Peyer's patch (tissue), 4 donors: ENCODE results near the gene SCTR. TPM values are rescaled to one million over a fixed set of nuclear protein-coding genes. Genes with fewer than 3 reads are reported as not detected.

Source experiments
- DNase-seq, 3 donors: peaks; one replicate each; pipeline ENCODE4 v3.0.0-alpha.2; 2017 to 2019
- H3K27ac ChIP-seq, 4 donors: fragments of 200-600 bp; sonication (generic); one replicate each; pipeline ENCODE4 v1.5.1; 2016 to 2019
- H3K27me3 ChIP-seq, 2 donors: fragments of 200-600 bp; sonication (generic); one replicate each; pipeline ENCODE4 v1.5.1; 2019
- H3K36me3 ChIP-seq, 3 donors: fragments of 200-600 bp; sonication (generic); one replicate each; pipeline ENCODE4 v1.5.1; 2016 to 2019
- H3K4me1 ChIP-seq, 4 donors: fragments of 200-600 bp; sonication (generic); one replicate each; pipeline ENCODE4 v1.5.1; 2016 to 2019
- H3K4me3 ChIP-seq, 4 donors: fragments of 200-600 bp; sonication (generic); 1 replicate in 3 of 4; 2 replicates in 1 of 4; pipeline ENCODE4 v1.5.1; 2016 to 2019; ENCODE audit warnings: mild to moderate bottlenecking in 1 of 4
- H3K9me3 ChIP-seq, 4 donors: fragments of 200-600 bp; sonication (generic); one replicate each; pipeline ENCODE4 v1.5.1; 2016 to 2019; ENCODE audit warnings: mild to moderate bottlenecking in 1 of 4
- POLR2A ChIP-seq, 2 donors: fragments of 450-650 bp; IDR thresholded peaks; one replicate each; pipeline ENCODE4 v1.5.1; 2017; ENCODE audit warnings: antibody characterized with exemption in 2 of 2, mild to moderate bottlenecking in 2 of 2, moderate library complexity in 2 of 2
- total RNA-seq, 4 donors: library from RNA; depleted of rRNA; stranded (reverse); fragments of >200 nt; gene quantifications; one replicate each; pipeline ENCODE4 v1.1.0, GENCODE V29; 2016
- TF ChIP-seq, protein P1 (sequence below), 6 experiments: fragments of 450-650 bp in 4 of 6; fragments of 200-600 bp in 2 of 6; sonication (generic) in 1 of 6; IDR thresholded peaks; one replicate each; pipeline ENCODE4 v1.5.1; 2017 to 2019; ENCODE audit warnings: antibody characterized with exemption in 6 of 6, mild to moderate bottlenecking in 3 of 6, moderate library complexity in 1 of 6

The SCTR gene
- total RNA-seq, 4 donors from 2014 or later: 0.54 to 1.7 TPM; not detected in 2

DNA sequence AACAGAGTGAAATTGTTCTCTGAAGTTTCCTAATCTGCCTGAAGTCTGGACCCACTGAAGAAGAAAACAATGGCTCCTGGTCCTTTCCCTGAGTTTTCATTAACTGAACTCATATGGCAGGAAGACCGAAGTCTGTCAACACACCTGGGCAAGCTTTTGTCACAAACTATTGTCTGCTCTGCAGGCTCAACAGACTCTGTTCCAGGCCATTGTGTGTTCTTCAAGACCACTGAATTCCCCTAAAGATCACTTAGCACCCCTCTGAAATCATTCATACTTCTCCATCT, 99.2 kb downstream of the SCTR start:
- Histone ChIP-seq H3K36me3 (no peaks in the 10 kb centered on the region), H3K9me3 (no peaks in the 10 kb centered on the region), H3K4me3 (no peak overlapping the region), H3K27me3 (no peaks in the 10 kb centered on the region), H3K4me1 (peaks cover 0 to 76% (median 13%) of the 10 kb centered on the region in 4 donors), H3K27ac (peak overlapping the region in 3 of 4 donors; percentile 75 to 94 (median 92))
- no peak for DNase-seq
- TF ChIP-seq, protein P1, sequence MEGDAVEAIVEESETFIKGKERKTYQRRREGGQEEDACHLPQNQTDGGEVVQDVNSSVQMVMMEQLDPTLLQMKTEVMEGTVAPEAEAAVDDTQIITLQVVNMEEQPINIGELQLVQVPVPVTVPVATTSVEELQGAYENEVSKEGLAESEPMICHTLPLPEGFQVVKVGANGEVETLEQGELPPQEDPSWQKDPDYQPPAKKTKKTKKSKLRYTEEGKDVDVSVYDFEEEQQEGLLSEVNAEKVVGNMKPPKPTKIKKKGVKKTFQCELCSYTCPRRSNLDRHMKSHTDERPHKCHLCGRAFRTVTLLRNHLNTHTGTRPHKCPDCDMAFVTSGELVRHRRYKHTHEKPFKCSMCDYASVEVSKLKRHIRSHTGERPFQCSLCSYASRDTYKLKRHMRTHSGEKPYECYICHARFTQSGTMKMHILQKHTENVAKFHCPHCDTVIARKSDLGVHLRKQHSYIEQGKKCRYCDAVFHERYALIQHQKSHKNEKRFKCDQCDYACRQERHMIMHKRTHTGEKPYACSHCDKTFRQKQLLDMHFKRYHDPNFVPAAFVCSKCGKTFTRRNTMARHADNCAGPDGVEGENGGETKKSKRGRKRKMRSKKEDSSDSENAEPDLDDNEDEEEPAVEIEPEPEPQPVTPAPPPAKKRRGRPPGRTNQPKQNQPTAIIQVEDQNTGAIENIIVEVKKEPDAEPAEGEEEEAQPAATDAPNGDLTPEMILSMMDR (IDR thresholded peaks at IDR 0.05): no peak
- no peak for TF ChIP-seq POLR2A (IDR thresholded peaks at IDR 0.05)

DNA sequence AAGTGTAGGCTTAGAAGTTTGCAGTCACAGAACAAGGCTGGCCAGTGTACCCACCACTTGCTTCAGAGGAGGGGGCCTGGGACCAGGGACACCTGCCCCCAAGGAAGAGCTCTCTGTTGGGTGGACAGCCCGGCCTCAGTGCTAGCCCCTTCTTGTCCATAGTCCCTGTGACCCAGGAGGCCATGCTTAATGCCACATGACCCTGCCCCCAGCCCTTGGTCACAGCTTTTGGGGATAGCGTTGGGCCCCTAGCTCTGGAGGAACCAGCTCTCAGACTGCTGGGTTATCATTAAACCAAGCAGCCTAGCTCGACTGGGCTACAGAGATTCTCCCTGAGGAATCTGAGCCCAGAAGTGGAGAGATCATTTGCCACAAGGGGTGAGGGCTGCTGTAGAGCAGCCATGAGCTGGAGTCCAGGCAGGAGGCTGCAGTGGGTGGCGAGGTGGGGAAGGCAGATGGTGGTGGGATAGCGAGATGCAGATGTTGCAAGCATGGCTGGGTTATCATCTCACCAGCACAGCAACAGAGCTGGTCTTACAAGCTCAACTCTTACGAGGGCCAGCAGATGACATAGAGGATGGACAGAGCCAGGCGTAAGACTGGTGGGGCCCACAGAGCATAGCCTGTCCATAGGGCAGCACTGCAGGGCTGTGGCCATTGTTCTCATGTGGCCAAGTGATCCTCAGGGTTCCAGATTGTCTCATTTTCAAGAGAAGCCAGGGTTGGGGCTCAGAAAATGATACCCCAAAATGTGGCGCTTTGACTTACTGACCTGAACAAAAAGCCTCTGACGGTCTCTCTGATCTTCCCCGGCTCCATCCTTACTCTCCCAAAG, 99.8 kb downstream of the SCTR start:
- DNase-seq: peak in 1 of 3 donors; percentile 28
- no peaks in the 10 kb centered on the region for H3K9me3 ChIP-seq
- H3K4me1 ChIP-seq: peaks cover 0 to 75% (median 13%) of the 10 kb centered on the region in 4 donors
- H3K4me3 ChIP-seq: no peak overlapping the region
- peak overlapping the region in 1 of 4 donors; percentile 94 for H3K27ac ChIP-seq
- H3K27me3 ChIP-seq: no peaks in the 10 kb centered on the region
- no peaks in the 10 kb centered on the region for H3K36me3 ChIP-seq
- TF ChIP-seq, protein P1 (IDR thresholded peaks at IDR 0.05): no peak
- TF ChIP-seq POLR2A (IDR thresholded peaks at IDR 0.05): no peak

DNA sequence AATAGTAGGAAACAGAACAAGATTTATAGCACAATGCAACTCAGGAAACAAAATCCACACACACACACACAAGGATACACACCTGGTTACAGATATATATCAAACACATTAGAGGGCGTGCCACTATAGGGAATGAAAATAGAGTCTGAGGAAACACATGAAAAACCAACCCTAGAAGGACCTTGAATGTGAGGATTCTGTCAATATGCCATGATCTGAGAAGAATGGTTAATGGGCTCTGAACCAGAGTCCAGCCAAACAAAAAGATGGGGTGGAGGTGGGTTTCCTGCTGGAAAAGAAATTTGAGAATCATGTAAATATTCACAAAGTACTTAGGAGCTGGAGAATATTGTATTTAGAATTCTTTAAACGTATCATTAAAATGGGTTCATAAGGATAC, 100.5 kb downstream of the SCTR start:
- H3K4me3 ChIP-seq: no peak overlapping the region
- H3K36me3 ChIP-seq: no peaks in the 10 kb centered on the region
- H3K9me3 ChIP-seq: no peaks in the 10 kb centered on the region
- H3K27me3 ChIP-seq: no peaks in the 10 kb centered on the region
- H3K4me1 ChIP-seq: peaks cover 0 to 75% (median 13%) of the 10 kb centered on the region in 4 donors
- no peak for TF ChIP-seq POLR2A (IDR thresholded peaks at IDR 0.05)
- TF ChIP-seq, protein P1 (IDR thresholded peaks at IDR 0.05): no peak
- H3K27ac ChIP-seq: peak overlapping the region in 1 of 4 donors; percentile 38
- DNase-seq: no peak

GRCh38 chr2:119423108-119423444, 101.2 kb downstream of the SCTR start:
- Histone ChIP-seq H3K27me3 (no peaks in the 10 kb centered on the region), H3K27ac (peak overlapping the region in 2 of 4 donors; percentile 52 to 77), H3K4me1 (peaks cover 0 to 69% (median 13%) of the 10 kb centered on the region in 4 donors), H3K4me3 (no peak overlapping the region), H3K36me3 (no peaks in the 10 kb centered on the region), H3K9me3 (no peaks in the 10 kb centered on the region)
- DNase-seq: peak in 1 of 3 donors; percentile 57
- no peak for TF ChIP-seq POLR2A (IDR thresholded peaks at IDR 0.05)
- TF ChIP-seq, protein P1 (IDR thresholded peaks at IDR 0.05): no peak

DNA sequence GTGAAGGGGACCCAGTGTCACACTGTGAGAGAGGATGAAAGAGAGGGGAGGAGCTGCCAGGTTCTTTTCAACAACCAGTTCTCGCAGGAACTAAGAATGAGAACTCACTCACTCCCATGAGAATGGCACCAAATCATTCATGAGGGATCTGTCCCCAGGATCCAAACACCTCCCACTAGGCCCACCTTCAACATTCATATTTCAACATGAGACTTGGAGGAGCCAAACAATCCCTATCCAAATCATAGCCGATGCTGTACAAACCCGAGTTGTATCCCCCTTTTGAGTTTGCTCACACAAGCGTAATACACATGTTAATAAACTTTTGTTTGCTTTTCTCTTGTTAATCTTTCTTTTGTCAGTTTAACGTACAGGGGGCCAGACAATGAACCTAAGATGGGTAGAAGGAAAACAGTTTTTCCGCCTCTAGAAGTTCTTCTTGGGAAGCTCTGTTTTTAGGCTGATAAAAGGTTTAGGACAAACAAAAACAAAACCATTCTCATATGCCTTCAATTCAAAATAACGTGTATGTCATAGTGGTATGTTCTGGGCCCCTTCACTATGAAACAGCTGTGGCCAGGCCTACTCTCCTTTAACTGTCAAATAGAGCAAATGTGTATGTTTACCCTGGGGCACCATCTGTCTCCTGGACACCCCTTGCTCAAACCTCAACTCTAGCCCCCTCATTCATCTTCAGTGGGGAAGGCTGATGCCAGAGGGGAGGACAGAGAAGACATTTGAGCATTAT, 101.7 kb downstream of the SCTR start:
- no peak for DNase-seq
- Histone ChIP-seq H3K4me1 (peaks cover 0 to 64% (median 11%) of the 10 kb centered on the region in 4 donors), H3K27ac (peak overlapping the region in 2 of 4 donors; percentile 52 to 77), H3K36me3 (no peaks in the 10 kb centered on the region), H3K4me3 (no peak overlapping the region), H3K9me3 (no peaks in the 10 kb centered on the region), H3K27me3 (no peaks in the 10 kb centered on the region)
- no peak for TF ChIP-seq POLR2A (IDR thresholded peaks at IDR 0.05)
- TF ChIP-seq, protein P1 (IDR thresholded peaks at IDR 0.05): no peak
